ENCODE results near the gene SYT1. TPM values are rescaled to one million over a fixed set of nuclear protein-coding genes. Genes with fewer than 3 reads are reported as not detected.

SYT1 gene
- total and polyA plus RNA-seq, 7 donors: 2.8 to 20.0 (median 10.6) TPM; not detected in 1

DNA sequence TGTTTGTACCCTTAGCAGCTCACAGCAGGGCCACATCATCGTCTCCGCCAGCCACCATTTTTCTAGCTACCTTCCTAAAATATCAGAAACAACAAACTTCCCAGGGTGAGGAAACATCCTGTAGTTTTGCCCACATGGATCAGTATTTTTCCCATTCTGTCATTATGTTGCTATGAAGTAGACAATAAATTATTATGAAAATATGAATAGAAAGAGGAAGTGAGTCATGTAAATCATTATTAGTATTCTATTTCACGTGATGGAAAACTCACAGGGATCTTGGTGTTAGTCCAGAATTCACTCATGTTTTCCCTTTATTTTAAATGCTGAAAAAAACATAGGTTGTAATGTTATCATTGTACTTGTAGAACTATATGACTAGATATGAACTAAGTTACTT is 319.4 kb downstream of the SYT1 start:
- no peak for TF ChIP-seq POLR2A (IDR thresholded peaks at IDR 0.05)
- TF ChIP-seq, protein P1, sequence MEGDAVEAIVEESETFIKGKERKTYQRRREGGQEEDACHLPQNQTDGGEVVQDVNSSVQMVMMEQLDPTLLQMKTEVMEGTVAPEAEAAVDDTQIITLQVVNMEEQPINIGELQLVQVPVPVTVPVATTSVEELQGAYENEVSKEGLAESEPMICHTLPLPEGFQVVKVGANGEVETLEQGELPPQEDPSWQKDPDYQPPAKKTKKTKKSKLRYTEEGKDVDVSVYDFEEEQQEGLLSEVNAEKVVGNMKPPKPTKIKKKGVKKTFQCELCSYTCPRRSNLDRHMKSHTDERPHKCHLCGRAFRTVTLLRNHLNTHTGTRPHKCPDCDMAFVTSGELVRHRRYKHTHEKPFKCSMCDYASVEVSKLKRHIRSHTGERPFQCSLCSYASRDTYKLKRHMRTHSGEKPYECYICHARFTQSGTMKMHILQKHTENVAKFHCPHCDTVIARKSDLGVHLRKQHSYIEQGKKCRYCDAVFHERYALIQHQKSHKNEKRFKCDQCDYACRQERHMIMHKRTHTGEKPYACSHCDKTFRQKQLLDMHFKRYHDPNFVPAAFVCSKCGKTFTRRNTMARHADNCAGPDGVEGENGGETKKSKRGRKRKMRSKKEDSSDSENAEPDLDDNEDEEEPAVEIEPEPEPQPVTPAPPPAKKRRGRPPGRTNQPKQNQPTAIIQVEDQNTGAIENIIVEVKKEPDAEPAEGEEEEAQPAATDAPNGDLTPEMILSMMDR (IDR thresholded peaks at IDR 0.05): no peak
- no peak for TF ChIP-seq POLR2AphosphoS5 (IDR thresholded peaks at IDR 0.05)
- no peak for TF ChIP-seq EP300 (IDR thresholded peaks at IDR 0.05)
- DNase-seq: no peak
- intact Hi-C loops (cut with DNase I): no loop called here
- WGBS, 2 donors: 64 to 85% methylated on average over 3 of the region's 3 CpGs
- Histone ChIP-seq H3K4me3 (no peak overlapping the region), H3K27me3 (no peaks in the 10 kb centered on the region), H3K4me1 (peaks cover 0 to 8% (median 0%) of the 10 kb centered on the region in 4 donors), H3K36me3 (no peaks in the 10 kb centered on the region), H3K9me3 (no peaks in the 10 kb centered on the region), H3K27ac (no peak overlapping the region)

DNA sequence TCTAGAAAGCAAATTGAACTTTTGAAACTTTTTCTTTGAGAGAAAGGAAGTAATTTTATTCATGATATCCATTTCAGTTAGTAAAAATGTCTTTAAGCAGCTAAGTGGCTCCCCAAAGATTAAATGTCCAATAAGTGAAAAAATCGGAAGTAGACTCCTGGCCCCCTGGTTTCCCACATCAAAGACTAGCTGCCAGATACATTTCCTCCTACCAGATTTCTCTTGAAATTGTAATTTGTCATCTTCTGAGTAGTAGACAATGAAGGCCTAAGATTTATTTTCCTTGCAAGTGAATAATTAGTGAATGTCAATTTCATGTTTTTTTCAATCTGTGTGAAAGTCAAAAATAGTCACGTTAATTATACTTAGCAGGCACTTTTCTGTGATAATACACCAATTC is 321.9 kb downstream of the SYT1 start:
- Histone ChIP-seq H3K27me3 (no peaks in the 10 kb centered on the region), H3K4me3 (no peak overlapping the region), H3K9me3 (no peaks in the 10 kb centered on the region), H3K4me1 (peaks cover 0 to 8% (median 0%) of the 10 kb centered on the region in 4 donors), H3K27ac (no peak overlapping the region), H3K36me3 (no peaks in the 10 kb centered on the region)
- intact Hi-C loops (cut with DNase I): no loop called here
- no peak for DNase-seq
- TF ChIP-seq POLR2AphosphoS5 (IDR thresholded peaks at IDR 0.05) (no peak), EP300 (IDR thresholded peaks at IDR 0.05) (no peak), POLR2A (IDR thresholded peaks at IDR 0.05) (no peak)
- TF ChIP-seq, protein P1 (IDR thresholded peaks at IDR 0.05): no peak
- WGBS, 2 donors: 64 to 77% methylated on average over 2 of the region's 2 CpGs

DNA sequence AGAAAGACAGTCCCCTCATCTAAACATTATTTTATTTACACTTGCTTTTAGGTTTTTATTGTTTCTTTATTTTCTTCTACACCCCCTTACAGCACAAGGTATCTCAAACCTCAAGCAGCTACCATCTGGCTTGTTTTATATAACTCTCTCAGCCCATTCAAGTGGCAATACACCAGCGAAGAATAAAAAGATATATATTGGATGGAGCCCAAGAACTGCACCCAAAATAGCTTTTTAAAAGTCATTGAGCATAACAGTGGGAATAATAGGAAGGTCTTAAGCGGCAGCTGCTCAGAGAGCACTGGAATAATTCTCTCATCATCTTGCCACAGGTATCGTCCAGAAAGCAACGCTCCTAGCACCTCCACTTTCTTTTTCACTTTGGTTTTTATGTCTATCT is 322.5 kb downstream of the SYT1 start:
- H3K27ac ChIP-seq: no peak overlapping the region
- TF ChIP-seq EP300 (IDR thresholded peaks at IDR 0.05) (no peak), POLR2AphosphoS5 (IDR thresholded peaks at IDR 0.05) (no peak), POLR2A (IDR thresholded peaks at IDR 0.05) (no peak)
- TF ChIP-seq, protein P1 (IDR thresholded peaks at IDR 0.05): no peak
- no peak overlapping the region for H3K4me3 ChIP-seq
- DNase-seq: no peak
- H3K27me3 ChIP-seq: no peaks in the 10 kb centered on the region
- intact Hi-C loops (cut with DNase I): no loop called here
- no peaks in the 10 kb centered on the region for H3K36me3 ChIP-seq
- WGBS, 2 donors: 77 to 82% methylated on average over 4 of the region's 4 CpGs
- peaks cover 0 to 8% (median 0%) of the 10 kb centered on the region in 4 donors for H3K4me1 ChIP-seq
- H3K9me3 ChIP-seq: no peaks in the 10 kb centered on the region

DNA sequence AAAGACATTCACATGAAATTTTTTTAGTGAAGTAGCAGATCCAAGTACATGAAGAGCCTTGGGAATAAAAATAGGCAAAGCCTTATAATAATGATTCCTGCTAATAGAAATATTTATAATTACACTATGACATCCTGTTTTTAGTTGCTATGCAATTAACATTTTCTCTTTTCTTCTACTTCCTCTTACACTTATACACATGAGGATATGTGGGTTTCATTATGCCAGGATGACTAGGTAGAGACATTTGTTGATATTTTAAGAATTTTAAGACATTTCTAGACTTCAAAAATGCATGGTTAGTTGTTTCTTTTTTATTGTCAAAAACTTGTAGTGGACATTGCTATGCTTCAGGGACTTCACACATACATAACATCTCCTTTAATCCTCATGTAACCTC is 326.8 kb downstream of the SYT1 start:
- Histone ChIP-seq H3K27me3 (no peaks in the 10 kb centered on the region), H3K4me3 (no peak overlapping the region), H3K27ac (no peak overlapping the region), H3K9me3 (no peaks in the 10 kb centered on the region), H3K36me3 (no peaks in the 10 kb centered on the region), H3K4me1 (peaks cover 0 to 8% (median 0%) of the 10 kb centered on the region in 4 donors)
- no peak for DNase-seq
- intact Hi-C loops (cut with DNase I): no loop called here
- no peak for TF ChIP-seq POLR2A (IDR thresholded peaks at IDR 0.05)
- no peak for TF ChIP-seq EP300 (IDR thresholded peaks at IDR 0.05)
- no peak for TF ChIP-seq POLR2AphosphoS5 (IDR thresholded peaks at IDR 0.05)
- TF ChIP-seq, protein P1 (IDR thresholded peaks at IDR 0.05): no peak

DNA sequence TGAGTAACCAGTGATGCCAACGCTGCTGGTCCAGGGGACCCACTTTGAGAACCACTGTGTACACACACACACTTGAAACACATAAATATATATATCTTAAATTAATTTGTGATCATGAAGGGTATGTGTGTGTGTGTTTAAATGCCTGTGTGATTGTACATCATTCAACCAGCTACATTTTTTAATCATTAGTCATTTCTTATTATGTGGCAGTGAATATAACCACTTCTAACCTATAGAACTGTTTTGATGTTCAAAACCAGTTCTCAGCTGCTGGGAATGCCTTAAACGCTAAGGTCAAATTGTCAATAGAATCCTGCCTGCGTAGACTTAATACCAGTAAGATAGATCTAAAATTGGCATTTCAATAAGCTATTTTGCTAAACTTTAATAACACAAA is 330.0 kb downstream of the SYT1 start:
- no peak for DNase-seq
- Histone ChIP-seq H3K27me3 (no peaks in the 10 kb centered on the region), H3K9me3 (no peaks in the 10 kb centered on the region), H3K27ac (no peak overlapping the region), H3K4me3 (no peak overlapping the region), H3K36me3 (no peaks in the 10 kb centered on the region), H3K4me1 (no peaks in the 10 kb centered on the region)
- 63 to 64% methylated on average over 3 of the region's 3 CpGs for WGBS, 2 donors
- intact Hi-C loops (cut with DNase I): no loop called here
- TF ChIP-seq POLR2A (IDR thresholded peaks at IDR 0.05) (no peak), POLR2AphosphoS5 (IDR thresholded peaks at IDR 0.05) (no peak), EP300 (IDR thresholded peaks at IDR 0.05) (no peak)
- TF ChIP-seq, protein P1 (IDR thresholded peaks at IDR 0.05): no peak

Measured in sigmoid colon (tissue), 7 donors.